GM21786 (cell line): ENCODE data around the gene RASA3.
"Not testable (repeated sequence)": the region's sequence is repeated elsewhere in the genome, so short reads cannot be mapped to it uniquely, and the experiment has no call there.

Experiments used
- ATAC-seq: cut with Tn5 transposase; IDR thresholded peaks from one replicate; pipeline ENCODE4 v1.9.1; 2021; ENCODE audit not compliant: unreplicated experiment

The RASA3 gene

GRCh38 chr13:114143806-114144605 is 11.6 kb upstream of the RASA3 start:
- no peak for ATAC-seq

GRCh38 chr13:114142640-114143490 is 10.4 kb upstream of the RASA3 start:
- no peak for ATAC-seq

GRCh38 chr13:114142137-114142550 is 9.7 kb upstream of the RASA3 start:
- ATAC-seq, result no peak

- ATAC-seq, result no peak
Observed at GRCh38 chr13:114141261-114141996, 9.0 kb upstream of the RASA3 start.

GRCh38 chr13:114140906-114141250 is 8.5 kb upstream of the RASA3 start:
- ATAC-seq, result peak; percentile 40

- ATAC-seq, result peak; percentile 26
Observed at GRCh38 chr13:114140131-114140905, 7.9 kb upstream of the RASA3 start.

- no peak for ATAC-seq
Observed at GRCh38 chr13:114136576-114136975, 4.2 kb upstream of the RASA3 start.

- ATAC-seq, result no peak
Observed at GRCh38 chr13:114135731-114136171, 3.3 kb upstream of the RASA3 start.

GRCh38 chr13:114134944-114135610 is 2.7 kb upstream of the RASA3 start:
- no peak for ATAC-seq

- no peak for ATAC-seq
Observed at GRCh38 chr13:114134111-114134943, 1.9 kb upstream of the RASA3 start.

GRCh38 chr13:114133552-114133951 is 1.1 kb upstream of the RASA3 start:
- ATAC-seq, result not testable (repeated sequence)

GRCh38 chr13:114133126-114133525 is 703 bp upstream of the RASA3 start:
- ATAC-seq, result not testable (repeated sequence)

- peak; percentile 1 for ATAC-seq
Observed at GRCh38 chr13:114131583-114132418, 622 bp downstream of the RASA3 start.

- peak; percentile 18 for ATAC-seq
Observed at GRCh38 chr13:114130837-114131582, 1.4 kb downstream of the RASA3 start.

- no peak for ATAC-seq
Observed at GRCh38 chr13:114130131-114130836, 2.1 kb downstream of the RASA3 start.

- ATAC-seq, result no peak
Observed at GRCh38 chr13:114129649-114130062, 2.8 kb downstream of the RASA3 start.
